ENCODE results near the gene SFXN5. TPM values are rescaled to one million over a fixed set of nuclear protein-coding genes. Genes with fewer than 3 reads are reported as not detected.

Gene SFXN5
- total RNA-seq, 3 donors from 2014 or later (not counting 1 experiment from before 2014, with no cell fraction given), result 15.3 to 22.3 (median 19.8) TPM

GRCh38 chr2:72961036-72961720 lies 110.3 kb downstream of the SFXN5 start:
- WGBS (ENCODE audit: insufficient coverage), result 95% methylated on average over 27 of the region's 27 CpGs
- Histone ChIP-seq H3K4me3 (ENCODE audit: low read length) (no peak overlapping the region), H3K27ac (ENCODE audit: low read length) (no peak overlapping the region), H3K36me3 (ENCODE audit: control insufficient read depth, insufficient read depth, low read length) (peaks cover 3% of the 10 kb centered on the region), H3K27me3 (ENCODE audit: control insufficient read depth, insufficient read depth, low read length) (no peaks in the 10 kb centered on the region), H3K4me1 (ENCODE audit: control insufficient read depth, insufficient read depth, low read length) (peaks cover 9% of the 10 kb centered on the region), H3K9me3 (ENCODE audit: control insufficient read depth, insufficient read depth, low read length) (no peaks in the 10 kb centered on the region)
- no peak for TF ChIP-seq CTCF (IDR thresholded peaks at IDR 0.05)
- Mint-ChIP-seq H3K4me1 (peaks cover 28 to 52% of the 10 kb centered on the region in 2 donors), H3K4me3 (no peak overlapping the region), H3K27ac (peak overlapping the region in 1 of 2 donors; percentile 69), H3K9me3 (no peaks in the 10 kb centered on the region), H3K36me3 (no peaks in the 10 kb centered on the region), H3K27me3 (ENCODE audit: low read depth in 2 of 2) (no peaks in the 10 kb centered on the region)
- intact Hi-C loops (cut with micrococcal nuclease), result no loop called here
- DNase-seq (no peak), ATAC-seq (no peak)

- intact Hi-C loops (cut with micrococcal nuclease), result no loop called here
- peaks cover 30 to 61% of the 10 kb centered on the region in 2 donors for H3K4me1 Mint-ChIP-seq
- peaks cover 3% of the 10 kb centered on the region for H3K36me3 ChIP-seq (ENCODE audit: control insufficient read depth, insufficient read depth, low read length)
- peaks cover 17% of the 10 kb centered on the region for H3K4me1 ChIP-seq (ENCODE audit: control insufficient read depth, insufficient read depth, low read length)
- DNase-seq, result no peak
- peak overlapping the region; percentile 64 to 69 for H3K27ac Mint-ChIP-seq
- TF ChIP-seq CTCF (IDR thresholded peaks at IDR 0.05), result no peak
- H3K36me3 Mint-ChIP-seq, result no peaks in the 10 kb centered on the region
- no peaks in the 10 kb centered on the region for H3K9me3 Mint-ChIP-seq
- H3K4me3 Mint-ChIP-seq, result no peak overlapping the region
- H3K4me3 ChIP-seq (ENCODE audit: low read length), result no peak overlapping the region
- no peak overlapping the region for H3K27ac ChIP-seq (ENCODE audit: low read length)
- no peaks in the 10 kb centered on the region for H3K27me3 ChIP-seq (ENCODE audit: control insufficient read depth, insufficient read depth, low read length)
- no peak for ATAC-seq
- WGBS (ENCODE audit: insufficient coverage), result 96% methylated on average over 26 of the region's 26 CpGs
- H3K9me3 ChIP-seq (ENCODE audit: control insufficient read depth, insufficient read depth, low read length), result no peaks in the 10 kb centered on the region
- H3K27me3 Mint-ChIP-seq (ENCODE audit: low read depth in 2 of 2), result no peaks in the 10 kb centered on the region
Observed at GRCh38 chr2:72959995-72960981, 111.2 kb downstream of the SFXN5 start.

GRCh38 chr2:72959554-72959953 lies 112.0 kb downstream of the SFXN5 start:
- no peaks in the 10 kb centered on the region for H3K36me3 Mint-ChIP-seq

More at GRCh38 chr2:72959554-72959953, 112.0 kb downstream of the SFXN5 start:
- H3K27ac Mint-ChIP-seq, result peak overlapping the region; percentile 64 to 69
- DNase-seq (no peak), ATAC-seq (no peak)
- Histone ChIP-seq H3K27ac (ENCODE audit: low read length) (no peak overlapping the region), H3K36me3 (ENCODE audit: control insufficient read depth, insufficient read depth, low read length) (peaks cover 3% of the 10 kb centered on the region), H3K4me1 (ENCODE audit: control insufficient read depth, insufficient read depth, low read length) (peaks cover 25% of the 10 kb centered on the region), H3K4me3 (ENCODE audit: low read length) (no peak overlapping the region), H3K27me3 (ENCODE audit: control insufficient read depth, insufficient read depth, low read length) (no peaks in the 10 kb centered on the region), H3K9me3 (ENCODE audit: control insufficient read depth, insufficient read depth, low read length) (no peaks in the 10 kb centered on the region)
- no peak overlapping the region for H3K4me3 Mint-ChIP-seq
- intact Hi-C loops (cut with micrococcal nuclease), result no loop called here
- WGBS (ENCODE audit: insufficient coverage), result 94% methylated on average over 8 of the region's 8 CpGs
- no peaks in the 10 kb centered on the region for H3K9me3 Mint-ChIP-seq
- TF ChIP-seq CTCF (IDR thresholded peaks at IDR 0.05), result no peak
- H3K27me3 Mint-ChIP-seq (ENCODE audit: low read depth in 2 of 2), result no peaks in the 10 kb centered on the region
- H3K4me1 Mint-ChIP-seq, result peaks cover 38 to 68% of the 10 kb centered on the region in 2 donors
